ENCODE data around the gene C16orf89. TPM values are rescaled to one million over a fixed set of nuclear protein-coding genes. Genes with fewer than 3 reads are reported as not detected.

C16orf89 gene
- total and polyA plus RNA-seq, 10 of the 15 experiments (the other 5 are each of a cell fraction or from before 2014, with no cell fraction given) = not detected

DNA sequence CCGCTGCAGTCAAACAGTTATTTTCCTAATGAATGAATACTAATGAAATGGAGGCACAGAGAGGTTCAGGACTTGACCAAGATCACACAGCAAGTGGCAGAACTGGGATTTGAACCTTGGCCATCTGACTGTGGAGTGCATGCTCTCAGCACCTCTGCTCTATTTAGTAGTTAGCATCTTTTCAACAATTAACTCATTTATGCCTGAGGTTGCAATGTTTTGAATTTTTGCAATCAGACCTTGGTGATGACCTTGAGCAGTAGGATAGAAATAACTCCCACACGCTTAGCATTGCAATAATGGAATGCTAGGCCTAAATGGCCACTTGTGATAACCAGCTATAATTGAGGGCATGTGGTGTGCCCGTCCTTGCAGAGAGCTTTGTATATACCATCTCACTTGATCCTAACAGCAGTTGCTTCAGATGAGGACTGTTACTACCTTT, 63.0 kb downstream of the C16orf89 start (continued):
- no peak for TF ChIP-seq ESRRA (IDR thresholded peaks at IDR 0.05; ENCODE audit: low read length)

DNA sequence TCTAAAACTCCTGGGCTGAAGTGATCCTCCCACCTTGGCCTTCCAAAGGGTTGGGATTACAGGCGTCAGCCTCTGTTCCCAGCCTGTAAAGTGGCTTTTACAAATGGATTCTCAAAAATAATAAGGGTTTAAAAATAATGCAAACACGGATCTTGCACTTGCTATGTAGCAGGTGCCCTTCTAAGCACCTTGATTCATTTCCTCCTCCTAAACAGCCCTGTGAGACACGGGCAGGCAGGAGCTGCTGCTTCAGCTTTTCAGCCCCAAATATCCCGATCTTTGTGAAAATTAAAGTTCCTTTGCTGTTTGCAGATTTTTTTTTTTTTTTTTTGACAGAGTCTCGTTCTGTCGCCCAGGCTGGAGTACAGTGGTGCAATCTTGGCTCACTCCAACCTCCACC, 63.8 kb downstream of the C16orf89 start:
- H3K9ac ChIP-seq (ENCODE audit: control insufficient read depth, insufficient read depth, low read length) = no peak overlapping the region
- intact Hi-C loops (cut with micrococcal nuclease; ENCODE audit: unreplicated experiment) (no loop called here), in situ Hi-C loops (cut with MboI) (no loop called here)
- H3K36me3 ChIP-seq (ENCODE audit: control insufficient read depth in 2 of 2, insufficient read depth in 2 of 2, low read length in 1 of 2) = no peaks in the 10 kb centered on the region
- H3K9me3 ChIP-seq (replicated peaks; ENCODE audit: control insufficient read depth, insufficient read depth, low read length) = no peaks in the 10 kb centered on the region
- no peaks in the 10 kb centered on the region for H3K79me2 ChIP-seq (ENCODE audit: control insufficient read depth, insufficient read depth, low read length)
- DNase-seq (ENCODE audit: low read depth, low spot score) (no peak), FAIRE-seq (no peak), ATAC-seq (no peak)
- BruUV-seq (replicated peaks) = no TSS peak
- H4K20me1 ChIP-seq (ENCODE audit: control insufficient read depth, insufficient read depth) = no peaks in the 10 kb centered on the region
- no peak overlapping the region for H3K4me2 ChIP-seq (ENCODE audit: control insufficient read depth, insufficient read depth)
- no peaks in the 10 kb centered on the region for H3K4me1 ChIP-seq (ENCODE audit: control insufficient read depth, insufficient read depth, low read length)
- ChIA-PET CTCF (interaction anchor here (0.6 kb wide), 2 partner anchors 62 to 572 kb away, joined by 3 read pairs; no protein-coding TSS in a partner anchor), RAD21 (ENCODE audit: unreplicated experiment) (no interaction called here), SMC1A (ENCODE audit: uncharacterized antibody, unreplicated experiment) (no interaction called here), POLR2A (interaction anchor here (0.6 kb wide), 2 partner anchors 487 to 1973 kb away, joined by 3 read pairs; no protein-coding TSS in a partner anchor)
- no peaks in the 10 kb centered on the region for H3K27me3 ChIP-seq (replicated peaks in 1 of 2; ENCODE audit: control insufficient read depth in 2 of 2, insufficient read depth in 2 of 2, low read length in 1 of 2)
- H3K4me3 ChIP-seq = no peak overlapping the region
- no peak overlapping the region for H2AFZ ChIP-seq (ENCODE audit: control insufficient read depth, low read depth, low read length)
- H3K27ac ChIP-seq (ENCODE audit: control insufficient read depth, insufficient read depth) = no peak overlapping the region
- 26% methylated on average over 5 of the region's 6 CpGs for WGBS (ENCODE audit: insufficient coverage, insufficient replicate concordance, low lambda C conversion rate, missing lambda C conversion rate)
- TF ChIP-seq SIN3A (IDR thresholded peaks at IDR 0.05; ENCODE audit: low read depth, low read length) (no peak), EGR1 (IDR thresholded peaks at IDR 0.05; ENCODE audit: borderline replicate concordance in 1 of 2, low read depth in 2 of 2, low read length in 2 of 2) (no peak), HDGF (IDR thresholded peaks at IDR 0.05) (no peak), ESRRA (IDR thresholded peaks at IDR 0.05; ENCODE audit: low read length) (no peak), ZNF217 (IDR thresholded peaks at IDR 0.05) (no peak), JUND (IDR thresholded peaks at IDR 0.05; ENCODE audit: low read depth, low read length) (no peak), SIX5 (IDR thresholded peaks at IDR 0.05; ENCODE audit: low read depth, low read length, severe bottlenecking) (no peak), TBL1XR1 (IDR thresholded peaks at IDR 0.05; ENCODE audit: low read depth, low read length) (no peak), HDAC6 (IDR thresholded peaks at IDR 0.05; ENCODE audit: unreplicated experiment) (no peak), POLR2AphosphoS2 (IDR thresholded peaks at IDR 0.05; ENCODE audit: low read depth, low read length) (no peak), GATAD2B (conservative IDR thresholded peaks at IDR 0.05; ENCODE audit: low read depth) (no peak)
- TF ChIP-seq, protein P1, sequence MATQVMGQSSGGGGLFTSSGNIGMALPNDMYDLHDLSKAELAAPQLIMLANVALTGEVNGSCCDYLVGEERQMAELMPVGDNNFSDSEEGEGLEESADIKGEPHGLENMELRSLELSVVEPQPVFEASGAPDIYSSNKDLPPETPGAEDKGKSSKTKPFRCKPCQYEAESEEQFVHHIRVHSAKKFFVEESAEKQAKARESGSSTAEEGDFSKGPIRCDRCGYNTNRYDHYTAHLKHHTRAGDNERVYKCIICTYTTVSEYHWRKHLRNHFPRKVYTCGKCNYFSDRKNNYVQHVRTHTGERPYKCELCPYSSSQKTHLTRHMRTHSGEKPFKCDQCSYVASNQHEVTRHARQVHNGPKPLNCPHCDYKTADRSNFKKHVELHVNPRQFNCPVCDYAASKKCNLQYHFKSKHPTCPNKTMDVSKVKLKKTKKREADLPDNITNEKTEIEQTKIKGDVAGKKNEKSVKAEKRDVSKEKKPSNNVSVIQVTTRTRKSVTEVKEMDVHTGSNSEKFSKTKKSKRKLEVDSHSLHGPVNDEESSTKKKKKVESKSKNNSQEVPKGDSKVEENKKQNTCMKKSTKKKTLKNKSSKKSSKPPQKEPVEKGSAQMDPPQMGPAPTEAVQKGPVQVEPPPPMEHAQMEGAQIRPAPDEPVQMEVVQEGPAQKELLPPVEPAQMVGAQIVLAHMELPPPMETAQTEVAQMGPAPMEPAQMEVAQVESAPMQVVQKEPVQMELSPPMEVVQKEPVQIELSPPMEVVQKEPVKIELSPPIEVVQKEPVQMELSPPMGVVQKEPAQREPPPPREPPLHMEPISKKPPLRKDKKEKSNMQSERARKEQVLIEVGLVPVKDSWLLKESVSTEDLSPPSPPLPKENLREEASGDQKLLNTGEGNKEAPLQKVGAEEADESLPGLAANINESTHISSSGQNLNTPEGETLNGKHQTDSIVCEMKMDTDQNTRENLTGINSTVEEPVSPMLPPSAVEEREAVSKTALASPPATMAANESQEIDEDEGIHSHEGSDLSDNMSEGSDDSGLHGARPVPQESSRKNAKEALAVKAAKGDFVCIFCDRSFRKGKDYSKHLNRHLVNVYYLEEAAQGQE (IDR thresholded peaks at IDR 0.05; ENCODE audit: low read depth, low read length) = no peak

All from GM12878 (cell line).